LNCaP clone FGC (cell line): Measurements from ENCODE around the gene STIM1.

Experiments used
- DNase-seq: peaks from one replicate; pipeline ENCODE4 v3.0.0-alpha.2; 2011; ENCODE audit warnings: low read depth
- H3K4me3 ChIP-seq: 2 replicates; pipeline ENCODE4 v1.5.1; 2011; ENCODE audit warnings: mild to moderate bottlenecking, low read depth, low read length, control low read depth
- TF ChIP-seq, protein P1 (sequence below): IDR thresholded peaks from 2 replicates; pipeline ENCODE4 v1.5.1; 2012; ENCODE audit warnings: mild to moderate bottlenecking; ENCODE audit not compliant: control insufficient read depth, insufficient read depth; ENCODE audit errors: extremely low read depth

STIM1 gene

GRCh38 chr11:4138497-4138896 lies 283.0 kb downstream of the STIM1 start:
- H3K4me3 ChIP-seq = no peak overlapping the region
- DNase-seq = no peak

DNA sequence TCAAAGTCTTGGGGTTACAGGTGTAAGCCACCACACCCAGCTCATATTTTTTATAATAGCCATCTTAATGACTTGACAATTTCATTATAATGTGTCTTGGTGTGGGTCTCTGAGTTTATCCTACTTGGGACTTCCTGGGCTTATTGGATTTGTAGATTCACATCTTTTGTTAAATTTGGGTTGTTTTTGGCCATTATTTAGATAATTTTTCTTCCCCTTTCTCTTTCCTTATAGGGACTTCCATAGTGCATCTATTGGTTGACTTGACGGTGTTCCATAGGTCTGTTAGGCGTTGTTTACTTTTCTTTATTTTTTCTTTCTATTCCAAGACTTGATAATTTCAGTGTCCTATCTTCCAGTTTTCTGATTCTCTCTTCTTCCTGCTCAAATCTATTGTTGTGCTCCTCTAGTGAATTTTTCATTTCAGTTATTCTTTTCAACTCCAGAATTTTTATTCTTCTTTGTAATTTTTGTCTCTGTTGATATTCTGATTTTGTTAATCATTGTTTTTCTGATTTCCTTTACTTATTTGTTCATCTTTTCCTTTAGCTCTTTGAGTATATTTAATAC lies 284.7 kb downstream of the STIM1 start:
- H3K4me3 ChIP-seq = no peak overlapping the region
- DNase-seq = no peak
- TF ChIP-seq, protein P1, sequence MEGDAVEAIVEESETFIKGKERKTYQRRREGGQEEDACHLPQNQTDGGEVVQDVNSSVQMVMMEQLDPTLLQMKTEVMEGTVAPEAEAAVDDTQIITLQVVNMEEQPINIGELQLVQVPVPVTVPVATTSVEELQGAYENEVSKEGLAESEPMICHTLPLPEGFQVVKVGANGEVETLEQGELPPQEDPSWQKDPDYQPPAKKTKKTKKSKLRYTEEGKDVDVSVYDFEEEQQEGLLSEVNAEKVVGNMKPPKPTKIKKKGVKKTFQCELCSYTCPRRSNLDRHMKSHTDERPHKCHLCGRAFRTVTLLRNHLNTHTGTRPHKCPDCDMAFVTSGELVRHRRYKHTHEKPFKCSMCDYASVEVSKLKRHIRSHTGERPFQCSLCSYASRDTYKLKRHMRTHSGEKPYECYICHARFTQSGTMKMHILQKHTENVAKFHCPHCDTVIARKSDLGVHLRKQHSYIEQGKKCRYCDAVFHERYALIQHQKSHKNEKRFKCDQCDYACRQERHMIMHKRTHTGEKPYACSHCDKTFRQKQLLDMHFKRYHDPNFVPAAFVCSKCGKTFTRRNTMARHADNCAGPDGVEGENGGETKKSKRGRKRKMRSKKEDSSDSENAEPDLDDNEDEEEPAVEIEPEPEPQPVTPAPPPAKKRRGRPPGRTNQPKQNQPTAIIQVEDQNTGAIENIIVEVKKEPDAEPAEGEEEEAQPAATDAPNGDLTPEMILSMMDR = no peak

More at GRCh38 chr11:4138497-4138896, 283.0 kb downstream of the STIM1 start:
- TF ChIP-seq, protein P1 = no peak
